Gastrocnemius medialis (tissue), 4 donors: Measurements from ENCODE around the gene DPM3. TPM values are rescaled to one million over a fixed set of nuclear protein-coding genes. Genes with fewer than 3 reads are reported as not detected.

Experiments
- ATAC-seq, 2 donors: fragments of 150-250 bp; one replicate each; pipeline ENCODE4 v1.9.1; 2016
- DNase-seq, 2 donors: peaks; one replicate each; pipeline ENCODE4 v3.0.0-alpha.2; 2019
- H3K27ac ChIP-seq, 4 donors: fragments of 200-600 bp; sonication (generic); 1 replicate in 1 of 4; 2 replicates in 3 of 4; pipeline ENCODE4 v1.5.1; 2016 to 2018; ENCODE audit warnings: mild to moderate bottlenecking in 2 of 4, moderate library complexity in 1 of 4
- H3K27me3 ChIP-seq, 3 donors: fragments of 200-600 bp; sonication (generic) in 2 of 3; 1 replicate in 1 of 3; 2 replicates in 2 of 3; pipeline versions ENCODE4 v1.5.1 to v1.6.0; 2016 to 2019; ENCODE audit warnings: mild to moderate bottlenecking in 1 of 3, moderate library complexity in 1 of 3
- H3K36me3 ChIP-seq, 2 donors: fragments of 200-600 bp; sonication (generic) in 1 of 2; one replicate each; pipeline ENCODE4 v1.5.1; 2017 to 2018
- H3K4me1 ChIP-seq, 2 donors: fragments of 200-600 bp; sonication (generic) in 1 of 2; one replicate each; pipeline ENCODE4 v1.5.1; 2016 to 2017; ENCODE audit warnings: mild to moderate bottlenecking in 2 of 2
- H3K4me3 ChIP-seq, 4 donors: fragments of 200-600 bp; sonication (generic) in 3 of 4; 1 replicate in 1 of 4; 2 replicates in 3 of 4; pipeline ENCODE4 v1.5.1; 2016 to 2019; ENCODE audit warnings: mild to moderate bottlenecking in 2 of 4
- H3K9me3 ChIP-seq, 3 donors: fragments of 200-600 bp; sonication (generic) in 2 of 3; 1 replicate in 1 of 3; 2 replicates in 2 of 3; pipeline ENCODE4 v1.5.1; 2016 to 2019
- POLR2A ChIP-seq, 2 donors: fragments of 450-650 bp; IDR thresholded peaks; one replicate each; pipeline ENCODE4 v1.6.1; 2017; ENCODE audit warnings: antibody characterized with exemption in 2 of 2, mild to moderate bottlenecking in 2 of 2, moderate library complexity in 2 of 2
- in situ Hi-C, 4 donors: fragments of 200-750 bp; cut with MboI; loops; one replicate each; pipeline versions ENCODE4 v1.15.0 to v1.8.0; 2017; ENCODE audit warnings: low sequenced_read_pairs in 4 of 4
- intact Hi-C: fragments of 100-400 bp; cut with DNase I; formaldehyde crosslinking; loops from one replicate; pipeline ENCODE4 v1.15.1; 2023; ENCODE audit warnings: low total_unique reads
- total RNA-seq, 4 donors: library from RNA; depleted of rRNA; stranded (reverse); fragments of >200 nt; gene quantifications; one replicate each; pipeline versions ENCODE4 v1.1.0 to v1.2.3, GENCODE V29; 2016
- TF ChIP-seq, protein P1 (sequence below), 5 experiments: fragments of 450-650 bp in 3 of 5; fragments of 200-600 bp in 2 of 5; sonication (generic) in 2 of 5; IDR thresholded peaks in 4 of 5; conservative IDR thresholded peaks in 1 of 5; 1 replicate in 4 of 5; 2 replicates in 1 of 5; pipeline ENCODE4 v1.5.1; 2016 to 2019; ENCODE audit warnings: antibody characterized with exemption in 5 of 5, mild to moderate bottlenecking in 3 of 5, moderate library complexity in 3 of 5

The DPM3 gene
- total RNA-seq, 4 donors from 2014 or later: 7.3 to 69.5 (median 57.9) TPM

DNA sequence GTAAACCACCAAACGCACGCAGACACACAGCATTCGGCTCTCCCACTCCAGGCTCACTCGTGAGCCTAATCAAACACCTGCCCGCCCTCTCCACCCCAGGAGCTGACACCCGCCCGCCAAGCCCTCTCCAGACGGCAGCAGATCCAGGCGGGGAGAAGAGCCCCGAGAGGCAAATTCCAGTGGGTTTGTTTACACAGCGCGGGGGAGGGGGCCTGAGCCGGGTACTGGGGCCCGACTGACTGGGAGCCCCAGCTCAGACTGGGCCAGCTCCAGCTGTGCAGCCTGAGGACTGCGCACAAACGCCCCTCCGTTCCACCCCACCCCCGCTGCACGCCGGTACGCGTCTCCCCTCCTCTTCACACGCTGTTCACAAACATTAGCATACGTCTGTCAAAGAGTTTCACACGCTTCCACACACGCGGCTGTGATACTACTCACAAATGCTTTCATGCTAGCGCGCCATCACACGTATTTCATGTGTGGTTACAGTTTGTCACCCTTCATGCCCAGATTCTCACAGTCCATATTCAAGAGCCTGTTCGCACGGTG lies 13.7 kb downstream of the DPM3 start:
- H3K4me3 ChIP-seq: peak overlapping the region; percentile 64 to 88 (median 74)
- H3K36me3 ChIP-seq: peaks cover 0 to 5% of the 10 kb centered on the region in 2 donors
- H3K4me1 ChIP-seq: peaks cover 11 to 44% of the 10 kb centered on the region in 2 donors
- TF ChIP-seq, protein P1, sequence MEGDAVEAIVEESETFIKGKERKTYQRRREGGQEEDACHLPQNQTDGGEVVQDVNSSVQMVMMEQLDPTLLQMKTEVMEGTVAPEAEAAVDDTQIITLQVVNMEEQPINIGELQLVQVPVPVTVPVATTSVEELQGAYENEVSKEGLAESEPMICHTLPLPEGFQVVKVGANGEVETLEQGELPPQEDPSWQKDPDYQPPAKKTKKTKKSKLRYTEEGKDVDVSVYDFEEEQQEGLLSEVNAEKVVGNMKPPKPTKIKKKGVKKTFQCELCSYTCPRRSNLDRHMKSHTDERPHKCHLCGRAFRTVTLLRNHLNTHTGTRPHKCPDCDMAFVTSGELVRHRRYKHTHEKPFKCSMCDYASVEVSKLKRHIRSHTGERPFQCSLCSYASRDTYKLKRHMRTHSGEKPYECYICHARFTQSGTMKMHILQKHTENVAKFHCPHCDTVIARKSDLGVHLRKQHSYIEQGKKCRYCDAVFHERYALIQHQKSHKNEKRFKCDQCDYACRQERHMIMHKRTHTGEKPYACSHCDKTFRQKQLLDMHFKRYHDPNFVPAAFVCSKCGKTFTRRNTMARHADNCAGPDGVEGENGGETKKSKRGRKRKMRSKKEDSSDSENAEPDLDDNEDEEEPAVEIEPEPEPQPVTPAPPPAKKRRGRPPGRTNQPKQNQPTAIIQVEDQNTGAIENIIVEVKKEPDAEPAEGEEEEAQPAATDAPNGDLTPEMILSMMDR (IDR thresholded peaks at IDR 0.05 in 4 of 5, conservative IDR thresholded peaks at IDR 0.05 in 1 of 5): no peak
- DNase-seq (no peak), ATAC-seq (peak in 1 of 2 donors; percentile 9)
- in situ Hi-C loops: no loop called here
- intact Hi-C loops: no loop called here
- H3K9me3 ChIP-seq: no peaks in the 10 kb centered on the region
- peak overlapping the region; percentile 80 to 100 (median 88) for H3K27ac ChIP-seq
- H3K27me3 ChIP-seq: peaks cover 14 to 43% (median 34%) of the 10 kb centered on the region in 3 donors

DNA sequence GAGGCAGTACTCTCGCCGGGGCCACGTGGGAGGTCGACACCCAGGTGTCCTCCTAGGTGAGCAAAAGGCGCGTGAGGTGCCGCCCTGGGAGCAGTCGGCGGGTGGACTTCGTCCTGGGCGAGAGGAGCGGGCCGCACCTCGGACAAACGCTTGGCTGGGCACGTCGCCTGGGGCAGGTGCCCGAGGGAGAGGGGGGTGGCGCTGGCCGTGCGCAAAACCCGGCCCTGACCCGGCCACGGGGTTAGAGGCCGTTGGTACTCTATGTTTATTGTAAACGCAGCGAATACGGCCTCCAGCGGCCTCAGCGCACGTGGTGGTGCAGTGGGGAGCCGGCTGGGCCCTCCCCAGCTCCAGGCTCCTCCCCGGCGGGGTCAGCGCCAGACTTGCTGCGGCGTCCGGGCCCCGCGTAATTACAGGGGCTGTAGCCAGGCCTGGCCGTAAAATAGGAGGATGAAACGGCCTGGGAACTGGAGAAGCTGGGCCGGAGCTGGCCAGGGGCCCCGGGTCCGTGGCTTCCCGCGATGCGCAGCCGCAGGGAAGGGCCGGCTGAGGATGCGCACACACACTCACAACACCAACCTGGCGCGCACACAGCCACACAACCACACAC lies 14.3 kb downstream of the DPM3 start:
- Histone ChIP-seq H3K9me3 (no peaks in the 10 kb centered on the region), H3K27ac (peak overlapping the region; percentile 80 to 100 (median 88)), H3K27me3 (peaks cover 14 to 43% (median 34%) of the 10 kb centered on the region in 3 donors), H3K36me3 (no peaks in the 10 kb centered on the region), H3K4me1 (peaks cover 7 to 40% of the 10 kb centered on the region in 2 donors), H3K4me3 (peak overlapping the region; percentile 64 to 88 (median 74))
- peak in 1 of 2 donors; percentile 15 for DNase-seq
- intact Hi-C loops (no loop called here), in situ Hi-C loops (no loop called here)
- no peak for ATAC-seq
- TF ChIP-seq, protein P1 (IDR thresholded peaks at IDR 0.05 in 4 of 5, conservative IDR thresholded peaks at IDR 0.05 in 1 of 5): no peak
- no peak for TF ChIP-seq POLR2A (IDR thresholded peaks at IDR 0.05)

DNA sequence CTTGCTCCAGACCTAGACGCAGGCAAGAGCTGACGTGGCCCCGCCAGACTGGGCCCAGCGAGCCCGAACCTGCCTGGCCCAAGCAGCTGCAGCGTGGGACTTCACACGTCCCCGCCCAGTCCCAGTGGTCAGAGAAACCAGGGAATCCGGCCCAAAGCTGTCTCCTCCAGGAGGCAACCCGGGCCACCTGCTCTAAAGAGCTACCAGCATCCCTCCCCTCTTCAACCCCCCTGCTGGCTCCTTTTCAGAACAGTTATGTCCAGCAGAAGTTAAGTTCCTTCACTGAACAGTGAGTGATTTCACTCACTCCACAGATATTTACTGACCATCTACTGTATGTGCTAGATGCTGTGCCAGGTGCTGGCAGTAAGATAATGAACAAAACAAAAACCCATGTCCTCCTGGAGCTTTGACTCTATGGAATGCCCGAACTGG lies 14.8 kb downstream of the DPM3 start:
- intact Hi-C loops (no loop called here), in situ Hi-C loops (no loop called here)
- no peak for TF ChIP-seq POLR2A (IDR thresholded peaks at IDR 0.05)
- TF ChIP-seq, protein P1 (IDR thresholded peaks at IDR 0.05 in 4 of 5, conservative IDR thresholded peaks at IDR 0.05 in 1 of 5): no peak
- Histone ChIP-seq H3K4me1 (peaks cover 1 to 36% of the 10 kb centered on the region in 2 donors), H3K27me3 (peaks cover 14 to 43% (median 34%) of the 10 kb centered on the region in 3 donors), H3K36me3 (no peaks in the 10 kb centered on the region), H3K4me3 (peak overlapping the region in 1 of 4 donors; percentile 88), H3K9me3 (no peaks in the 10 kb centered on the region), H3K27ac (peak overlapping the region in 3 of 4 donors; percentile 80 to 100 (median 81))
- ATAC-seq (no peak), DNase-seq (no peak)

DNA sequence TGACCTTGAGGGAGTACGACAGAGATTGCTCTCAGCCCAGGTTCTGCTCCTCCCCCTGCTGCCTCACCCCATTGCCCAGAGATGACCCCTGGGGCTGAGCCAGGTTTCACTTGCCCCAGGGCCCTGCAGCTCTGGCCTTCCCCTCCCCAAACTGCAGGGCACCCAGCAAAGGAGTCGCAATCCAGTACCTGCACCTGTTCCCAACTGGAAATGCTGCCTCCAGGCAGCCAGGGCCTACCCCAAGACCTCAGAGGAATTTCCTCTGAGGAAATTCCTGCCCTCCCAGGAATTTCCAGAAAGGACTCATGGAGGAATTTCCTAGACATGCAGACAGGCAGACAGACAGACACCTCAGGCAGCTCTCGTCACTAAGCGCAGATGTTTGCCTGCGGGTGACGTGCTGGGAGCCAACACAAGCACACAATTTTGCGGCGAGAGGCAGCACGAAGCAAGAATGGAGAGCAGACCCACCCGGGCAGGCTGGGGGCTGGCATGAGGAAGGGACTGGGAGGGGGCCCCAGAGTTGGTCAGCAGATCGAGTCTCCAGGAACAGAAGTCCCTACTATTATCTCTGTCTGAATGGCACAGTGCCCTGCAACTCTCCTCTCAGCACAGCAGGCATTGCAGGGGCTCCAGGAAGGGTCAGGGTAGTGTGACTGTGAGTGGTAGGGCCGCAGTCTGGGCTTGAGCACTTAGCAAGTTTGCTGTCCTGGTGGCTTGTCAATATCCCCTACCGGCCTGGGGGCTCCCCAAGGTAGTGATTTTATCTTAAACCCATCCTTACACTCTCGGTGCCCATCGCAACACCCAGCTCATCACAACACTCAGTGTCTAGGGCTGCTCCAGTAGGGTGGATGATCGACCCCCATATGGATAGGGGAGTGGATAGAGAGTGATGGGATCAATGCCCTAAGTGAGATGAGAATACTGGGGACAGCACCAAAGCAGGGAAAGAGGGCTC lies 15.5 kb downstream of the DPM3 start:
- in situ Hi-C loops: no loop called here
- Histone ChIP-seq H3K27me3 (peaks cover 11 to 37% (median 31%) of the 10 kb centered on the region in 3 donors), H3K36me3 (no peaks in the 10 kb centered on the region), H3K4me3 (no peak overlapping the region), H3K27ac (no peak overlapping the region), H3K4me1 (peaks cover 0 to 30% of the 10 kb centered on the region in 2 donors), H3K9me3 (no peaks in the 10 kb centered on the region)
- TF ChIP-seq, protein P1 (IDR thresholded peaks at IDR 0.05 in 4 of 5, conservative IDR thresholded peaks at IDR 0.05 in 1 of 5): no peak
- TF ChIP-seq POLR2A (IDR thresholded peaks at IDR 0.05): no peak
- DNase-seq: no peak
- ATAC-seq: no peak
- intact Hi-C loops: no loop called here
